Measurements from ENCODE around the gene ASCL2.
"Not testable (repeated sequence)": the region's sequence is repeated elsewhere in the genome, so short reads cannot be mapped to it uniquely, and the experiment has no call there.

Gene ASCL2

GRCh38 chr11:2258501-2259465 lies 11.6 kb downstream of the ASCL2 start:
- no peak for DNase-seq

- DNase-seq, result no peak
These were observed 13.3 kb downstream of the ASCL2 start for GRCh38 chr11:2256951-2257700.

GRCh38 chr11:2256293-2256913 lies 14.0 kb downstream of the ASCL2 start:
- no peak for DNase-seq

GRCh38 chr11:2252018-2252417 lies 18.4 kb downstream of the ASCL2 start:
- DNase-seq, result no peak

GRCh38 chr11:2251138-2251537 lies 19.2 kb downstream of the ASCL2 start:
- no peak for DNase-seq

- DNase-seq, result no peak
These were observed 19.9 kb downstream of the ASCL2 start for GRCh38 chr11:2250485-2250884.

GRCh38 chr11:2250041-2250440 lies 20.3 kb downstream of the ASCL2 start:
- DNase-seq, result no peak

GRCh38 chr11:2249189-2249916 lies 21.0 kb downstream of the ASCL2 start:
- no peak for DNase-seq

GRCh38 chr11:2248762-2249161 lies 21.6 kb downstream of the ASCL2 start:
- DNase-seq, result no peak

- no peak for DNase-seq
These were observed 22.1 kb downstream of the ASCL2 start for GRCh38 chr11:2248242-2248641.

- no peak for DNase-seq
These were observed 22.9 kb downstream of the ASCL2 start for GRCh38 chr11:2247496-2247895.

- DNase-seq, result no peak
These were observed 29.6 kb downstream of the ASCL2 start for GRCh38 chr11:2240834-2241233.

GRCh38 chr11:2237457-2238238 lies 32.7 kb downstream of the ASCL2 start:
- DNase-seq, result no peak

GRCh38 chr11:2236381-2237134 lies 33.8 kb downstream of the ASCL2 start:
- not testable (repeated sequence) for DNase-seq

- DNase-seq, result no peak
These were observed 34.6 kb downstream of the ASCL2 start for GRCh38 chr11:2235588-2236326.

GRCh38 chr11:2234963-2235362 lies 35.4 kb downstream of the ASCL2 start:
- DNase-seq, result no peak

GRCh38 chr11:2233693-2234455 lies 36.5 kb downstream of the ASCL2 start:
- DNase-seq, result no peak

GRCh38 chr11:2229713-2230297 lies 40.6 kb downstream of the ASCL2 start:
- DNase-seq, result no peak

- no peak for DNase-seq
These were observed 46.1 kb downstream of the ASCL2 start for GRCh38 chr11:2224254-2224653.

All from NCI-H1092 (cell line).